ENCODE data around the gene CACNB4. TPM values are rescaled to one million over a fixed set of nuclear protein-coding genes. Genes with fewer than 3 reads are reported as not detected.

The CACNB4 gene
- total and polyA plus RNA-seq, 9 of the 15 experiments (the other 6 are each of a cell fraction or from before 2014, with no cell fraction given): 0.01 to 0.20 (median 0.04) TPM; not detected in 1

- TF ChIP-seq GTF2B (IDR thresholded peaks at IDR 0.05; ENCODE audit: extremely low read depth, insufficient read length) (no peak), USF2 (CRISPR knock-in tag; IDR thresholded peaks at IDR 0.05) (peak; percentile 33), ZNF57 (CRISPR knock-in tag; IDR thresholded peaks at IDR 0.05) (no peak), ZNF174 (CRISPR knock-in tag; IDR thresholded peaks at IDR 0.05) (no peak), CREBBP (IDR thresholded peaks at IDR 0.05; ENCODE audit: low read depth, low read length) (no peak), RBFOX2 (IDR thresholded peaks at IDR 0.05; ENCODE audit: low read depth, low read length) (no peak), PKNOX1 (IDR thresholded peaks at IDR 0.05) (peak; percentile 70; the same call in 1 of the 2 replicates), ZNF77 (CRISPR knock-in tag; IDR thresholded peaks at IDR 0.05) (no peak), ZNF140 (CRISPR knock-in tag; IDR thresholded peaks at IDR 0.05) (no peak), ZNF3 (CRISPR knock-in tag; IDR thresholded peaks at IDR 0.05) (no peak), GABPB1 (CRISPR knock-in tag; IDR thresholded peaks at IDR 0.05) (no peak), NR0B1 (IDR thresholded peaks at IDR 0.05; ENCODE audit: partially characterized antibody) (no peak), L3MBTL2 (IDR thresholded peaks at IDR 0.05) (peak; percentile 37), NFYB (IDR thresholded peaks at IDR 0.05; ENCODE audit: extremely low read depth, insufficient read length) (no peak), CEBPB (tag; IDR thresholded peaks at IDR 0.05) (no peak), GABPA (tag; conservative IDR thresholded peaks at IDR 0.05; ENCODE audit: low read depth) (peak; percentile 17; the same call in 1 of the 2 replicates), HMG20A (CRISPR knock-in tag; conservative IDR thresholded peaks at IDR 0.05) (no peak)
- TF ChIP-seq, protein P1, sequence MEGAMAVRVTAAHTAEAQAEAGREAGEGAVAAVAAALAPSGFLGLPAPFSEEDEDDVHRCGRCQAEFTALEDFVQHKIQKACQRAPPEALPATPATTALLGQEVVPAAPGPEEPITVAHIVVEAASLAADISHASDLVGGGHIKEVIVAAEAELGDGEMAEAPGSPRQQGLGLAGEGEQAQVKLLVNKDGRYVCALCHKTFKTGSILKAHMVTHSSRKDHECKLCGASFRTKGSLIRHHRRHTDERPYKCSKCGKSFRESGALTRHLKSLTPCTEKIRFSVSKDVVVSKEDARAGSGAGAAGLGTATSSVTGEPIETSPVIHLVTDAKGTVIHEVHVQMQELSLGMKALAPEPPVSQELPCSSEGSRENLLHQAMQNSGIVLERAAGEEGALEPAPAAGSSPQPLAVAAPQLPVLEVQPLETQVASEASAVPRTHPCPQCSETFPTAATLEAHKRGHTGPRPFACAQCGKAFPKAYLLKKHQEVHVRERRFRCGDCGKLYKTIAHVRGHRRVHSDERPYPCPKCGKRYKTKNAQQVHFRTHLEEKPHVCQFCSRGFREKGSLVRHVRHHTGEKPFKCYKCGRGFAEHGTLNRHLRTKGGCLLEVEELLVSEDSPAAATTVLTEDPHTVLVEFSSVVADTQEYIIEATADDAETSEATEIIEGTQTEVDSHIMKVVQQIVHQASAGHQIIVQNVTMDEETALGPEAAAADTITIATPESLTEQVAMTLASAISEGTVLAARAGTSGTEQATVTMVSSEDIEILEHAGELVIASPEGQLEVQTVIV (CRISPR knock-in tag; IDR thresholded peaks at IDR 0.05; ENCODE audit: borderline replicate concordance): no peak
- TF ChIP-seq, protein P2, sequence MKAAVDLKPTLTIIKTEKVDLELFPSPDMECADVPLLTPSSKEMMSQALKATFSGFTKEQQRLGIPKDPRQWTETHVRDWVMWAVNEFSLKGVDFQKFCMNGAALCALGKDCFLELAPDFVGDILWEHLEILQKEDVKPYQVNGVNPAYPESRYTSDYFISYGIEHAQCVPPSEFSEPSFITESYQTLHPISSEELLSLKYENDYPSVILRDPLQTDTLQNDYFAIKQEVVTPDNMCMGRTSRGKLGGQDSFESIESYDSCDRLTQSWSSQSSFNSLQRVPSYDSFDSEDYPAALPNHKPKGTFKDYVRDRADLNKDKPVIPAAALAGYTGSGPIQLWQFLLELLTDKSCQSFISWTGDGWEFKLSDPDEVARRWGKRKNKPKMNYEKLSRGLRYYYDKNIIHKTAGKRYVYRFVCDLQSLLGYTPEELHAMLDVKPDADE (conservative IDR thresholded peaks at IDR 0.05; ENCODE audit: control insufficient read depth, low read depth, low read length): no peak
These were observed 191.3 kb downstream of the CACNB4 start (continued) for GRCh38 chr2:151907286-151908203.

All from K562 (cell line).